GM19240 (cell line): ENCODE results near the gene EPSTI1.
"Not testable (repeated sequence)": the region's sequence is repeated elsewhere in the genome, so short reads cannot be mapped to it uniquely, and the experiment has no call there.

Experiments used
- DNase-seq: peaks from one replicate; pipeline ENCODE4 v3.0.0; 2011; ENCODE audit warnings: low spot score; ENCODE audit not compliant: insufficient read length

EPSTI1 gene

DNA sequence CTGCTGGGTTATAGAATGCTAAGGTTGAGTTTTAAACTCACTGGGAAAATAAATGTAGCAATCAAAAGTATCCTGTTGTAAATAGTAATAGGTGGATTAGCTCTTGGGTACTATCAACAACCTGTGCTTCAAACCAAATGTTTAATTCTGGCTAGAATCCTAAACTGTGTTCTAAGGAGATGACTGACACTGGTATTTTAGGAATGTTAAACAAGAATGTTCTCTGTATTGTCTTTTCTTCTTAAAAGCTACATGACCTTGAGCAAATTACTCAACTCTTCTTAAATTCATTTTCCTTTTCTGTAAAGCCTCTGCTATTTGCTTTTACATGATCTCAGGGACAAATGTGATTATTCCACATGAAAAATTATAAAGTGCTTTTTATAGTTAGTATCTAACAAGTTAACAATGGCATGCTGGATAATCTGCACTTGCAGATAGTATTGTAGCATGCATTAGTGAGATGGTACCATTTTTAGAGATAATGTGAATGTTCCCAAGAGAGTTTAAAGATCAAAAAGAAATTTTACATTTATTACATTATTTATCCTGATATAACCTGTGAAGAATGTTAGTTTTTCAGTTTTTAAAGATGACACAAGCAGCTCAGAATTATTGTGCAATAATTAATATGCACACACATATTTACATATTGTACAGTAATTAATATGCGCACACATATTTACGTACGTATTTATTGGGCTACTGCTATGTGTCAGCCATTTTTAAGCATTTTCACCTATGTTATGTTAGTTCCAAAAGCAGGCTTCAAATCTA is 13.6 kb upstream of the EPSTI1 start:
- no peak for DNase-seq

DNA sequence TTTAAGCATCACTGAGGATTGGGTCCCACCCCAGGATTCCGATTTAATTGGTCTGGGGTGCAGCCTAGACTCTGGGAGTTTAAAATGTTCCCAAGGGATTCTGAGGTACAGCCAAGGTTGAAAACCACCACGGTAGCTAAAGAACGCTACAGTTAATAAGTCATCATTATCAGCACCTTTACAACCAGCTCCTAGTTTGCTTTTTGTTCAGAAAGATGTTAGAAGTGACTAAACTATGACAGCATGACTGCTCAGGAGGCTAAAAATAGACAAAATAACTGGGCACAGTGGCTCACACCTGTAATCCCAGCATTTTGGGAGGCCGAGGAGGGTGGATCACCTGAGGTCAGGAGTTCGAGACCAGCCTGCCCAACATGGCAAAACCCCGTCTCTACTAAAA is 11.7 kb upstream of the EPSTI1 start:
- DNase-seq: no peak

DNA sequence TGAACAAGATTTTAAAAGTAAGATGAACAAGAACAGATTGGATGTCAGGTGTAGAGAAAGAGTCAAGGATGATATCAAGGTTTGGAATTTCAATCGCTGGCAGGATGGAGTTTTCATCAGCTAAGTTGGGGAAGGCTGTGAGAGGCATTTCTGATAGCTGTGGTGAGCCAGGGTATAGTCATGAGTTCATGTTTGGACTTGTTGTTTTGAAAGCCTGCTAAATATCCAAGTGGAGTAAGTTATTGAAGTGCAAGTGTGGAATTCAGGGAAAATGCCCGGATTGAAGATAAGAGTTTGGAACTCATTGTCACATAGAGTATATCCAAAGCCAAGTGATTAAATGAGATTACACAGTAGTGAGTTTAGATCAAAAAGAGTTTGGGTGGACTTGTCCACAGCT is 11.0 kb upstream of the EPSTI1 start:
- no peak for DNase-seq

DNA sequence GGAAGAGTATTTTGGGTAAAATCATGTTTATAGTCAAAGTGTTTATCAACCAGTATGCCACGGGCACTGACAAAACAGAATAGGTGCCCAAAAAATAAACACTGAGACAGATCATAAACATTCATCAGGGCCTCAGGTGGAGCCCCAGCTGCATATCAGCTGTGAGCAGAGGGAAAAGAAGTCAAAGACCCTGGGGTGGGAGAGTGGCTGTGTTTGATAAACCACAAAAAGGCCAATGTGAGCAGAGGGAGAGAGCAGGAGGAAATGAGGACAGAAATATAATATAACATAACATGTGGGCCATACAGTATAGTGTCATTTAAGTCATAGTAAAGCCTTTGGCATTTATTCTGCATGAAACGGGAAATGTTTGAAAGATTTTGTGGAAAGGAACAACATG is 10.0 kb upstream of the EPSTI1 start:
- DNase-seq: no peak

DNA sequence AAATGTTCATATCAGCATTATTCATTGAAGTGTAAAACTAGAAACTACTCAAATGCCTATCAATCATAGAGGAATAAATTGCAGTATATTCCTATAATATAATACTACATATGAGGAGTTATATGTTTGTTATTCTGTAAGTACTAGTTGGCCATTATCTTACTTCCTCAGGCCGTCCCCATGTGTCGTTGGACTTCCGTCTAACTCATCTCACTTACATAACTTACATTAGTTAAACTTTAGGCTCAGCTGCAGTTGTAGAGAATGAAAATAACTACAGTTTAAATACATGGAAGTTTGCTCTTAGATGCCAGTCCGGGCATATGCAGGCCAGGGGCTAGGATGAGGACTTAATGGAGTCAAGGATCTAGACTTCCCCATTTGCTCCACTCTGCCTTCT is 8.6 kb upstream of the EPSTI1 start:
- no peak for DNase-seq

DNA sequence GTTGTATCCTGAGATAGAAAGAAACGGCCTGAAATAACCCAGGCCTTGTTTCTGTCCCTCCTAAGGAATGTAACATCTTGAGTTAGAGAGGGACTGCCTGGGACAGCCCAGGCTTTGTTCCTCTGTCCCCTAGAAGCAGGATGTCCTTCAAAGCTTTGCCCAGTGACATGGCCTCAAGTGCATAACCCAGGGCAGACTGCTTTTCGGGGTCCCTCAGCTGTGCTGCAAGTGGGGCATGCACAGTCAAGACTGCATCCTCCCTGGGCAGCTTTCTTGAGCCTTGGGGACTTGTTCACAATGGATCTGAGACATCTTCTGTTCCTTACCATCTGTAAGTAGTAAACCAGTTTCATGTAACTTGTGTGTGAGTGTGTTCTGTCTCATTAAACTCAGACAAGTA is 7.5 kb upstream of the EPSTI1 start:
- no peak for DNase-seq

DNA sequence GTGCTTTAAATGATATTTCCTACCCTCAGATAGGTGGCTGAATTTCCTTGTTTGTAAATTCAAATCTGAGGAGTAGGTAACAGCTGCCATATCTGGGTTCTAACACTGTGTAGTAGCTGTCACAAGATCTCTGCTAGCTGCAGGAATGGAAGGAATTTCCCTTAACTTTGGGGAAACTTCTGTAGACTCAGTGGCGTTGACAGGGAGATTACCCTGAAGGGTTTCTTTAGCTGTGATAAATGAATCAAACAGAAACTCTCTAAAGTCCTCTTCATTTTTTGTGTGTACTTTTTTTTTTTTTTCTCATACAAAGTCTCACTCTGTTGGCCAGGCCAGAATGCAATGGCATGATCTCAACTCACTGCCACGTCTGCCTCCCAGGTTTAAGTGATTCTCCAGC is 5.3 kb upstream of the EPSTI1 start:
- no peak for DNase-seq

DNA sequence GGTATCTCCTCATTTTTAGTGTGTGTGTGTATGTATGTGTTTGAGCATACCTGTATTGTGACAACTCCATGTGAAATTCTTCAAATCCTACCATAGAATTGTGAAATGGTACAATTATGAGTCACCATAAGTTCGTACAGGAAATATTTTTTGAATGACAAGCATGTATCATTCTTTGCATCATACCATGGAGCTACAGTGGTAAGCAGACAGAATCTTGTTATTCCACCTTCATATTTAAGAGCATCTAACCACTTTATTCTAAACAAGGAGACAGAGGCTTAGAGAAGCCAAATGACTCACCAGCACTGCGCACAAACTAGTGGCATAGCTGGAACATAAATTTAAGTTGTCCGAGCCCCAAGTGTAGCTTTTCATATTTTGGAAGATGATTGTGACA is 4.5 kb upstream of the EPSTI1 start:
- DNase-seq: no peak

DNA sequence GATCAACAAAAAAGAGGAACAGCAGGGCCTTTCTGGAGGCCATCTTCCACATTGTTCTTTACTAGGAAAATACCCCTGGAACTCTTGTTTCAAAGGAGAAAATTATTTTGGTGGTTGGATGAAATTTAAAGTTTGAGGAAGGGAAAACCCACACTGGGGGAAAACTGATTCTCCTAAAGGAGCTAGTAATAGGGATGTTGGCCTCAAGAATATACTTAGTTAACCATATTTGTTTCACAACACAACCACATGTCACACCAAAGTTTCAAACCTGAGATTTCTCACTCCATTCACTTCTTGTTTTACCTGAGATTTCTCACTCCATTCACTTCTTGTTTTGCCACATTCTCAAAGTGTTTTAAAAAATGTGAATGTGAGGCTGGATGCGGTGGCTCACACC is 2.8 kb upstream of the EPSTI1 start:
- DNase-seq: no peak

DNA sequence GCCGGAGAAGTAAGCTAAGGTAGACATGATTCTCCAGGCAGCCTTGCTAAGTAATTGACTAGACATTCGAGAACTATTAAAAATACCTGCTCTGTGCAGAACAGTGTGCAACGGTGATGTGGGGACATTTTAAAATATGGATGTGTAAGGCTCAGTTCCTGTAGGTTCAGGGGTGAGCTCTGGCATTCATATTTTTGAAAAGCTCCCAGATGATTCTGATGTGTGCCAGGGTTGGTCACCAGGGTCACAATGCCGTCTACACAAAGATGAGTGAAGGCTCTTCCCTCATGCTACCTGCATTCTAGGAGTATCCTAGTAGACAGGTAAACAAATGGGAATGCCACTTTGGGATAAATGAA is 702 bp upstream of the EPSTI1 start:
- no peak for DNase-seq

DNA sequence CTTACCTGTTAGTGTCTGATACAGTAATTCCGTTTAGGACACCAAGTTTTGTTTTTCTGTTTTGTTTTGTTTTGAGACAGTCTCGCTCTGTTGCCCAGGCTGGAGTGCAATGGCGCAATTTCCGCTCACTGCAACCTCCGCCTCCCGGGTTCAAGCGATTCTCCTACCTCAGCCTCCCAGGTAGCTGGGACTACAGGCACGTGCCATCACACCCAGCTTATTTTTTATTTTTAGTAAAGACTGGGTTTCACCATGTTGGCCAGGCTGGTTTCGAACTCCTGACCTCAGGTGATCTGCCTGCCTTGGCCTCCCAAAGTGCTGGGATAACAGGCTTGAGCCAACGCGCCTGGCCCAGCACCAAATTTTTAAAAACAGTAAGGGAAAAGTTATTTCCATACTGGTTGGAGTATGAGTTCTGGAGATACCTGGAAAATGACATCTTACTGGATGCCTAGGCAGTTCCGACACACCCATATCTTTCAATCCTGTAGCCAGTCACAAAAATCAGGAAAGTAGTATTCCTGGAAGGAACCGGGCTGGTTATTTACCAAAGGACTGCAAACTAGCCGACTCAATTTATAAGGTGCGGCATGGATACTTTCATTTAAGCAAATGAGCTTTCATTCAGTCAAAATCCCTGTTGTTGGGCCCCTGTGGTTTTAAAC is 676 bp downstream of the EPSTI1 start:
- DNase-seq: not testable (repeated sequence)

DNA sequence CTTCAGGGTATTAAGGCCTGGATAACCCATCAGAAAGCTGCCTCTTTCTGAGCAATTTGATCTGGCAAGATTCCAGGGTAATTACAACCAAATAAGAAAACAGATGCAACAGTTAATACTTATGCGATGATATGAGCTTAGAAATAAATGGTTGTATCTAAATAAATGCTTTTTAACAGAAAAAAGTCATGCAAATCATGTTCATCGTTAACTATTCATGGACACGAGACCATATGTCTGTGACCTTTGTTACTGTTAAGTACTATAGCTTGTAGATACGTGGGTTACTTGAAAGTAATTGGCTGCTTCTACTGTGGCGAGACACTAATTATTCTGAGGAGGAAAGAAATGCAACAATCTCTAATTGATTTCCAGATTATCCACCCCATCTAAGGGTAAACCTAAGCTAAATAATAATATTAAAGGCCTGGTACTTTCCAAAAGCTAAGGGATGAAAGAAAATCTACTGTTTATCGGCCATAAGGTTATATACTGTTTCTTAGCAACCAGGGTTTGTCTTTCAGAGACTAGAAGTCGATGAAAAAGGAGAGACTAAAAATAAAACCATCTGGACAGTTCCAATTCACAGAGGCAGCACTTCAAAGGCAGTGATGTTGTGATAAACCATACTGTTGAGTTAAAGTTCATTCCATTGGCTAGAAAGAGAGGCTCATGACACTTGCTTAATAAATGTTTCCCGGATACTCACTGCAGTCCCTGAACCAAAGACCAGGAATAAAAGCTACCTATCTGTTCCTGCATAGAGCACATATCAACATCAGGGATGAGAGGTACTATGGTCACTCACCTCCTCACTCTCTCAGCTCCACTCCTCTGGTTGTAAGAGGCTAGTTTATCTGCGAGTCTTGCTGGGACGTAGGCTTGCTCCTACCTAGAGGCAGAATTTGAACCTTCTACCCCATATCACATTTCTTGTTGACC is 1.5 kb downstream of the EPSTI1 start:
- DNase-seq: no peak

DNA sequence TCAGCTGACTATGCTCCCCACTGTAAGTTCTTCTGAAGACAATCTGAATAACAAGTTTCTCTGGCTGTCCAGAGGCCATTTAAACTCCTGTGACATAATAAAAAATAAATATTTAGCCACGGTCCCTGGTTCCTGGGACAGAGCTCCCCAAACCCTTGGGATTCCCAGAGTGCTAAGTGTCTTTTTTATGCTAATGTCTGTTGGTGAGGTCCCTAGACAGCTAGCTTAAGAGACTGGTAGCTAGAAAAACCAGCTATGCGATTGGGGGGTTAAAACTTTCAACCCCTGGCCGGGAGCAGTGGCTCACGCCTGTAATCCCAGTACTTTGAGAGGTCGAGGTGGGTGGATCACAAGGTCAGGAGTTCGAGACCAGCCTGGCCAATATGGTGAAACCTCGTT is 5.9 kb downstream of the EPSTI1 start:
- DNase-seq: no peak

DNA sequence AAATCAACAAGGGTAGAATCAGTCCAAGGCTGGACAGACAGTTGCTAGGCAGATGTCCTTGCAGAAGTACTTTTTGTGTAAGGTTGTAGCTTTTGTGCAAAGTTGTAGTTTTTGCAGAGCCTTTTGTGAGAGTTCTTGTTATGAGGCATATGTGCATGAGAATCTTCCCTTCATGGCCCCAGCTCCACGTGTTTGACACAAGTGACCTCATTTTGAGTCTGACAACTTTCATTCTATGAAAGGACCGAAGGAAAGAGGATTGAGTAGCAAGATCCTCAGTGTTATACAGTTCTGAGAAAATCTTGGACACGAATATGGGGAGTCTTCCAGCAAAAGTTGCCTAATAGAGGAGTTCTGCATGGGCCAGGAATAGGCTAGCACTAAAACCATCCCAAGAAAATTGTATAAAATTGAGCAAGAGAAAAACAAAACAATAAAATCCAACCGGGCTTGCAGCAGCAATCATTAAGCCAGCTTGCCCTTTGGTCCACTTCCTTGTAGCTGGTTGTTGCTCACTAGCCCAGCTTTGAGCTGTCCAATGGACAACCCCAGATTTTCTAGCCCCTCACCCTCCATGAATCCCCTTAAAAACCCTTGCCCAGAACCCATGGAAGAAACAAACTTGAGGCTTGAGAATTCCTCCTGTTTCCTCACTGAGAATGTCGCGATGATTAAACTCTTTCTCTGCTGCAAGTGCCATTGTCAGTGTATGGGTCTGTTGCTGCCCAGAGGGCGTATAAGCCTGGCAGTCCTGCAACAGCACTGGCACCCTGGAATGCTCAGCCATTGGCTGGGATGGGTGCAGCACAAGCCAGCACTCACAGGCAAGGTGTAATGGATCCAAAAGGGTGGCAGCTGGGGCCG is 6.5 kb downstream of the EPSTI1 start:
- no peak for DNase-seq

DNA sequence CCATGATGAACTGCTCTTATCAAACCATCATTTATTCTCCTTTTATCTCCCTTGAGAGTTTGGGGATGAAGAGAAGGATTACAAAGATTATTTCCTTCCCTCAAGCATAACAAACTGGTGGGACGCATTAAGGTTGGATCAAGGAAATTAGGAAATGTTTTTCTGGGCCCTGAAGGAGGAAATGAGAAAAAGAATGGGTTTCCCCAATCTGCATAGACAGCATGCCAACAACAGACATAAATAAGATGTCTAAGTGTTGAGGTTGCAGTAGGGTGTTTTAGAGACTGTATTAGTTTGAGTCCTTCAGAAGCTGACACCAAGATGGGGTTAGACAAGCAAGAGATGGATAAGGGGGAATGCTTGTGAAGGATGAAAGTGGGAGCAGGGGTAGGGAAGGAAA is 7.3 kb downstream of the EPSTI1 start:
- no peak for DNase-seq

DNA sequence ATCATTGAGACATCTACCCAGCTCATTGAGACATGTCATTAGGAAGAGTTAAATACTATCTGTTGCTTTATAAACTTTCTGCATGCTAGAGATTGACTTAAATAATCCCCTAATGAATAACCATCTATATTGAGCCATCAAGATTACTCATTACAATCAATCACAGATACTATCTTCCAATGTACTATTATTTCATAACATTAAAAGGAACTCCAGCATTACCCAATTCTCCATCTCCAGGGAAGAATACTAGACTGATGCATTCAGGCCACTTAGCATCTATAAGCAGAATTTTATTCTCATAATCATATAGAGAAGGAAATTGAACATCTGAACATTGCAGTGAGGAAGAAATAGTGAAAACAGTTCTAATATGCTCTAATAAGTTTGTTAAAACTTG is 8.0 kb downstream of the EPSTI1 start:
- DNase-seq: no peak

DNA sequence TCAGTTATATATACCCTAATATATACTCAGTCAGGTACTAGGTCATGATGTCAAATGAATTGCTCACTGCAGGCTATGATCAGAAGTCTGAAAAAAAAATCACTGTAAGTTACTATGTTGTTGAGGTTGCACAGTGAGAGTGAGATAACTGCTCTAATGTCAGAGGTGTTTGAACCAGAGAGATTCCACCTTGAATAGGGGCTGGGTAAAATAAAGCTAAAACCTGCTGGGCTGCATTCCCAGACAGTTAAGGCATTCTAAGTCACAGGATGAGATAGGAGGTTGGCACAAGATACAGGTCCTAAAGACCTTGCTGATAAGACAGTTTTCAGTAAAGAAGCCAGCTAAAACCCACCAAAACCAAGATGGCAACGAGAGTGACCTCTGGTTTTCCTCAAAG is 10.2 kb downstream of the EPSTI1 start:
- DNase-seq: no peak

DNA sequence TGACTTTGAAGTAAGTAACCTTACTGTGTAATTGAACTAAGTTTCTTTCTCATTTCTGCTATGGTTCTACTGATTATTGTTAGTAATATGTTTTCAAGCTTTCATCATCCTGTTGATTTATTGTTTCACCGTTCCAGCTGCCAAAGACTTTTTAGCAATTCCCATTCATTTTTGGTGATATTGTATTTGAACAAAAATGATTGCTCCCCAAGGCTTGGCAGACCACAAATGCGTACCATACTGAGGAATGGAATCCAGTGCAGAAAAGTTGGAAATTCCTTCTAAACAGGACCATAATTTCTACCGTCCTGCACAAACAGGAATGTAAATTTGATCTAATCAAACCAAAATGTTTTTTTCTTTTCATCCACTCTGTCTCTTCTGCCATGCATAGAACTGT is 10.7 kb downstream of the EPSTI1 start:
- no peak for DNase-seq

DNA sequence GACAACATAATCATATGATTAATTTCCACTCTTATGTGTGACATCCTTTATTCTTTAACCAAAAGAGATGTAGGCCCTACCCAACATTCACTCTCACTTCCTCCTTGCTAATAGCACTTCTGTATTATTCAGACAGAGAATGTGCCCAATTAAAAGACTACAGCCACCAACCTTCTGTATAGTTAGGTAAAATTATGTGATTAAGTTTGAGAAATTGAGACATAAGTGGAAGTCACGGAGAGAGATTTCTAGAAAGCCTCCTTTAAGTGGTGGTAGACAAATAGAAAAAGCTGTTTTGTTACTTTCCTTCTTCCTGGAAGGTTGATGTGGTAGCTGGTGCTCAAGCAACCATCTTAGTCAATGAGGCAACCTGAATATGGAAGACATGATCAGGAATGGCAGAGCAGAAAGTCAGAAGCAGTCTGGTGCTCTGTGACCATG is 14.8 kb downstream of the EPSTI1 start:
- no peak for DNase-seq

DNA sequence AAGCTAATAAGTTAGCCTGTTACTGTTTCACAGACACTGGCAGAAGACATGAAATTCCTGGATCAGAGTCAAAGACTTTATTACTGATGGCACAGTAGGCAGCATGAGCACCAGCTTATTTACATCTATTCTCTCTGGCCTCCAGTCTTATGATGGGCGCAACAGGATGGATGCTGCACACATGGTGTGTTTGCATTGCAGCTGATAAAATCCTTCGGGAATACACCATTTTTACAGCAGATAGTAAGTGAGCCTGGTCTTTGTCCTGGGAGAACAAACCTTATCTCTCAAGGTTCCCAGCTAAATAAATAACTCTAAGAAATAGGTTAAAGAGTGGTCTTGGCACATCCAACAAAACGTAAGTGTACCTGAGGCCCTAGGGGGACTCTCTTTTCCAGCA is 16.0 kb downstream of the EPSTI1 start:
- no peak for DNase-seq

DNA sequence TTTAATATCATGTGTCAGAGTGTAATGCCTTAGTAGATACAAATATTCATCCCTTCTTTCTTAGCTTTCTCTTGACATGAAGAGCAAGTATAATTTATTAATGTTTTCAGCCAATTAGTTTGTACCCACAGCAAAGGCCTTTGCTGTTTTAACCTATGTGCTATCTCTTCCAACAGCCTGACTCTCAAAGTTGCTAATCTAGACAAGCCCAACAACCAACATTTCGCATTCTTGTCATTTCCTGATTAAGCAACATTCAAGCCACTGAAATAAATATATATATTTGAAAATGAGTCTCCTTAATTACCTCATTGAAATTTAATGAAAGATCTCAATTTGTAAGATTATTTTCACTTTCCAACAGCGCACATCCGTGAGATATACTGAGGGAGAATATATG is 18.5 kb downstream of the EPSTI1 start:
- no peak for DNase-seq
